Lower lobe of right lung (tissue), 2 donors: ENCODE data around the gene TNFRSF6B. TPM values are rescaled to one million over a fixed set of nuclear protein-coding genes. Genes with fewer than 3 reads are reported as not detected.
"Not testable (repeated sequence)": the region's sequence is repeated elsewhere in the genome, so short reads cannot be mapped to it uniquely, and the experiment has no call there.

Experiments
- ATAC-seq, 2 donors: fragments of 200-7000 bp; cut with Tn5 transposase; one replicate each; pipeline ENCODE4 v1.9.1; 2020 to 2022; ENCODE audit warnings: mild to moderate bottlenecking in 2 of 2, moderate library complexity in 2 of 2
- DNase-seq: peaks from one replicate; pipeline ENCODE4 v3.0.0-alpha.2; 2020
- H3K27ac ChIP-seq: fragments of 200-600 bp; one replicate; pipeline ENCODE4 v1.8.0; 2022
- H3K27me3 ChIP-seq: fragments of 200-600 bp; one replicate; pipeline ENCODE4 v1.8.0; 2022; ENCODE audit warnings: low read depth
- H3K36me3 ChIP-seq: fragments of 200-600 bp; one replicate; pipeline ENCODE4 v1.8.0; 2022; ENCODE audit warnings: mild to moderate bottlenecking
- H3K4me1 ChIP-seq: fragments of 200-600 bp; one replicate; pipeline ENCODE4 v1.8.0; 2022
- H3K4me3 ChIP-seq: fragments of 200-600 bp; one replicate; pipeline ENCODE4 v1.8.0; 2022; ENCODE audit warnings: mild to moderate bottlenecking
- H3K9me3 ChIP-seq: fragments of 200-600 bp; one replicate; pipeline ENCODE4 v1.8.0; 2022
- intact Hi-C: fragments of 100-400 bp; cut with DNase I; formaldehyde crosslinking; loops from one replicate; pipeline ENCODE4 v1.11.0; 2022
- long read RNA-seq: library from polyadenylated mRNA; unstranded; transcript quantifications from one replicate; pipeline ENCODE4 v2.0.0, GENCODE V29; 2021
- total RNA-seq: library from RNA; stranded (reverse); fragmentation: NEBNext Ultra II Directional; extraction: Animal tissue kit (Norgen Biotek cat#: 25700); gene quantifications from one replicate; pipeline ENCODE4 v1.2.1, GENCODE V29; 2021
- TF ChIP-seq, protein P1 (sequence below): fragments of 200-600 bp; IDR thresholded peaks from one replicate; pipeline ENCODE4 v1.8.0; 2022; ENCODE audit warnings: antibody characterized with exemption, mild to moderate bottlenecking
- donor health status: DM: no; HTN: yes; CAD: no; lungs with severe emphysema.

TNFRSF6B gene, protein sequence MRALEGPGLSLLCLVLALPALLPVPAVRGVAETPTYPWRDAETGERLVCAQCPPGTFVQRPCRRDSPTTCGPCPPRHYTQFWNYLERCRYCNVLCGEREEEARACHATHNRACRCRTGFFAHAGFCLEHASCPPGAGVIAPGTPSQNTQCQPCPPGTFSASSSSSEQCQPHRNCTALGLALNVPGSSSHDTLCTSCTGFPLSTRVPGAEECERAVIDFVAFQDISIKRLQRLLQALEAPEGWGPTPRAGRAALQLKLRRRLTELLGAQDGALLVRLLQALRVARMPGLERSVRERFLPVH
- 5.3 TPM for total RNA-seq
- long read RNA-seq, transcript TNFRSF6B-201 (3 exons, 1,141 nt), result major isoform, 16 of 23 reads
- long read RNA-seq, partial matches to known transcripts, result 0 of 23 reads
- long read RNA-seq, other reads (novel, unspliced or antisense), result 7 of 23 reads

DNA sequence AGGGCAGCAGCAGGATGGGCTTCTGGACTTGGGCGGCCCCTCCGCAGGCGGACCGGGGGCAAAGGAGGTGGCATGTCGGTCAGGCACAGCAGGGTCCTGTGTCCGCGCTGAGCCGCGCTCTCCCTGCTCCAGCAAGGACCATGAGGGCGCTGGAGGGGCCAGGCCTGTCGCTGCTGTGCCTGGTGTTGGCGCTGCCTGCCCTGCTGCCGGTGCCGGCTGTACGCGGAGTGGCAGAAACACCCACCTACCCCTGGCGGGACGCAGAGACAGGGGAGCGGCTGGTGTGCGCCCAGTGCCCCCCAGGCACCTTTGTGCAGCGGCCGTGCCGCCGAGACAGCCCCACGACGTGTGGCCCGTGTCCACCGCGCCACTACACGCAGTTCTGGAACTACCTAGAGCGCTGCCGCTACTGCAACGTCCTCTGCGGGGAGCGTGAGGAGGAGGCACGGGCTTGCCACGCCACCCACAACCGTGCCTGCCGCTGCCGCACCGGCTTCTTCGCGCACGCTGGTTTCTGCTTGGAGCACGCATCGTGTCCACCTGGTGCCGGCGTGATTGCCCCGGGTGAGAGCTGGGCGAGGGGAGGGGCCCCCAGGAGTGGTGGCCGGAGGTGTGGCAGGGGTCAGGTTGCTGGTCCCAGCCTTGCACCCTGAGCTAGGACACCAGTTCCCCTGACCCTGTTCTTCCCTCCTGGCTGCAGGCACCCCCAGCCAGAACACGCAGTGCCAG, at the start of gene TNFRSF6B:
TSS of gene TNFRSF6B (plus strand) at position 25 of the 729 bp plus-strand sequence. CDS start at position 141, 116 bp downstream.
- Histone ChIP-seq H3K27me3 (no peaks in the 10 kb centered on the region), H3K4me1 (peaks cover 53% of the 10 kb centered on the region), H3K27ac (peak within 1 kb of the TSS; percentile 31), H3K4me3 (peak within 1 kb of the TSS; percentile 40), H3K36me3 (peaks cover 29% of the 10 kb centered on the region), H3K9me3 (no peaks in the 10 kb centered on the region)
- DNase-seq (no peak), ATAC-seq (peak in 1 of 2 donors; percentile 1)
- TF ChIP-seq, protein P1, sequence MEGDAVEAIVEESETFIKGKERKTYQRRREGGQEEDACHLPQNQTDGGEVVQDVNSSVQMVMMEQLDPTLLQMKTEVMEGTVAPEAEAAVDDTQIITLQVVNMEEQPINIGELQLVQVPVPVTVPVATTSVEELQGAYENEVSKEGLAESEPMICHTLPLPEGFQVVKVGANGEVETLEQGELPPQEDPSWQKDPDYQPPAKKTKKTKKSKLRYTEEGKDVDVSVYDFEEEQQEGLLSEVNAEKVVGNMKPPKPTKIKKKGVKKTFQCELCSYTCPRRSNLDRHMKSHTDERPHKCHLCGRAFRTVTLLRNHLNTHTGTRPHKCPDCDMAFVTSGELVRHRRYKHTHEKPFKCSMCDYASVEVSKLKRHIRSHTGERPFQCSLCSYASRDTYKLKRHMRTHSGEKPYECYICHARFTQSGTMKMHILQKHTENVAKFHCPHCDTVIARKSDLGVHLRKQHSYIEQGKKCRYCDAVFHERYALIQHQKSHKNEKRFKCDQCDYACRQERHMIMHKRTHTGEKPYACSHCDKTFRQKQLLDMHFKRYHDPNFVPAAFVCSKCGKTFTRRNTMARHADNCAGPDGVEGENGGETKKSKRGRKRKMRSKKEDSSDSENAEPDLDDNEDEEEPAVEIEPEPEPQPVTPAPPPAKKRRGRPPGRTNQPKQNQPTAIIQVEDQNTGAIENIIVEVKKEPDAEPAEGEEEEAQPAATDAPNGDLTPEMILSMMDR, result no peak
- intact Hi-C loops, result no loop called here

DNA sequence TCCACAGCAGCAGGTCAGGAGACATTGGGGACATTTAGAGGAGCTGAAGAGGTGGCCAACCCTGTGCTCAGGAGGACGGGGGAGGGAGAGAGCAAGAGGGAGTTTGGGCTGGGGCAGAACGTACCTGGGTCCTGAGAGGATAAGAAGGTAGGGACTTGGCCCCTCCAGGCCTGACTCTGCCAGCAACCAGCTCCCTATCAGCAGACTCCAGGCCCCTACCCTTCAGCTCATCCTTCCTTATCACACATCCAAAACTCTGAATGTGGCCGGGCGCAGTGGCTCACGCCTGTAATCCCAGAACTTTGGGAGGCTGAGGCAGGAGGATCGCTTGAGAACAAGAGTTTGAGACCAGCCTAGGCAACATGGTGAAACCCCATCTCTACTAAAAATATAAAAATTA, 48.3 kb upstream of the TNFRSF6B start:
- ATAC-seq (no peak), DNase-seq (no peak)
- TF ChIP-seq, protein P1, result no peak
- no peak overlapping the region for H3K27ac ChIP-seq
- peaks cover 17% of the 10 kb centered on the region for H3K4me1 ChIP-seq
- no peak overlapping the region for H3K4me3 ChIP-seq
- H3K9me3 ChIP-seq, result no peaks in the 10 kb centered on the region
- intact Hi-C loops, result no loop called here
- H3K27me3 ChIP-seq, result peaks cover 14% of the 10 kb centered on the region
- H3K36me3 ChIP-seq, result no peaks in the 10 kb centered on the region

DNA sequence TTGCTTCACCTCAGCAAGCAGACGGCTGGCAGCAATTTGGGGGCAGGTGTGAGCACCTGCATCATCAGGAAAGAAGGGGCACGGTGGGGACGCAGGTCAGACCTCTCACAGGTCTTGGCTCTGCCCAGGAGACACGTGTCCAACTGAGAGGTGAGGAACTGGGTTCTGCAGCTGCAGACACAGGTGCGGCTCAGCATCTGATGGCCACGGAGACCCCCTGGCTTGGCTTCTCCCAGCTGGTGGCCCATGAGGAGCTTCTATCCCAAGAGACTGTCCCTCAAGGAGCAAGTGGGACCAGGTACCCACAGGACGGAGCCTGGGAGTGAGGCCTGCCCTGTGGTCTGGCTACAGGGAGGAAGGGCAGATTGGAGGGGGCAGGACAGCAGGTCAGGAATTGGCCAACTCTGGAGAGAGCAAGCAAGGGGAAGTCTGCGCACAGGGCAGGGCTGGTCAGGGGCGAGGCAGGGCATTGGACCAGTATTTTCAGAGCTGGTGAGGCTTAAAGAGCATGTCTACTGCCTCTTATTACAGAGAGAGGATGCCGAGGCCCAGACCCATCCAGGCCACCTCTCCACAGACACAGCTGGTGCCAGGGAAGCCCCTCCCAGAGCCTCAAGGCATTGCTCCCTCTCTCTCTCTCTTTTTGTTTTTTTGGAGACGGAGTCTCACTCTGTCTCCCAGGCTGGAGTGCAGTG, 47.4 kb upstream of the TNFRSF6B start:
- TF ChIP-seq, protein P1, result no peak
- ATAC-seq, result no peak
- no peak for DNase-seq
- Histone ChIP-seq H3K9me3 (no peaks in the 10 kb centered on the region), H3K4me3 (no peak overlapping the region), H3K27me3 (peaks cover 14% of the 10 kb centered on the region), H3K27ac (no peak overlapping the region), H3K4me1 (peaks cover 23% of the 10 kb centered on the region), H3K36me3 (no peaks in the 10 kb centered on the region)
- intact Hi-C loops, result no loop called here

DNA sequence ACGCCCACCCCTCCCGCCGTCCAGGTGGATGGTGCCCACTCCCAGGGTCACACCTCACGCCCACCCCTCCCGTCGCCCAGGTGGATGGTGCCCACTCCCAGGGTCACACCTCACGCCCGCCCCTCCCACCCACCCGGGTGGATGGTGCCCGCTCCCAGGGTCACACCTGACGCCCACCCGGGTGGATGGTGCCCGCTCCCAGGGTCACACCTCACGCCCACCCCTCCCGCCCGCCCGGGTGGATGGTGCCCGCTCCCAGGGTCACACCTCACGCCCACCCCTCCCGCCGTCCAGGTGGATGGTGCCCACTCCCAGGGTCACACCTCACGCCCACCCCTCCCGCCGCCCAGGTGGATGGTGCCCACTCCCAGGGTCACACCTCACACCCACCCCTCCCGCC, 46.0 kb upstream of the TNFRSF6B start:
- H3K27ac ChIP-seq, H3K9me3 ChIP-seq, DNase-seq, H3K36me3 ChIP-seq, H3K4me3 ChIP-seq, ATAC-seq, intact Hi-C loops: not testable (repeated sequence)
- peaks cover 29% of the 10 kb centered on the region for H3K4me1 ChIP-seq
- peaks cover 14% of the 10 kb centered on the region for H3K27me3 ChIP-seq

DNA sequence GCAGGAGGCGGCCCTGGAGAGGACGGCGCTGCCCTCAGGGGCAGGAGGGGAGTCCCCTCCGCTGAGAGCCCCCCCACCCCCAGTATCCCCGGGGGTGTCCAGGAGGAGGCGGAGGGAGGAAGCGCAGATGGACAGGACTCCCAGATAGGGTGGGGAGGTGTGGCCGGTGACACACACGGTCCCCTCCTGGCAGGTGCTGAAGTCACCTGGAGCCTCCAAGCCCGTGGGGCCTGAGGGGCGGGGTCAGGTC, 44.6 kb upstream of the TNFRSF6B start:
- Histone ChIP-seq H3K27me3 (peaks cover 14% of the 10 kb centered on the region), H3K9me3 (no peaks in the 10 kb centered on the region), H3K4me1 (peaks cover 29% of the 10 kb centered on the region), H3K4me3 (peak overlapping the region; percentile 66), H3K36me3 (no peaks in the 10 kb centered on the region), H3K27ac (no peak overlapping the region)
- ATAC-seq (peak; percentile 5 to 43), DNase-seq (no peak)
- TF ChIP-seq, protein P1, result no peak
- intact Hi-C loops, result no loop called here
